DMS53 treated with DMSO at 0.1 percent for 48 hours (cell line): ENCODE results near the gene AEBP1.

Experiments
- DNase-seq: peaks from one replicate; lab custom pipeline; 2025; ENCODE audit not compliant: unreplicated experiment; lab: John Stamatoyannopoulos, UW

Gene AEBP1

DNA sequence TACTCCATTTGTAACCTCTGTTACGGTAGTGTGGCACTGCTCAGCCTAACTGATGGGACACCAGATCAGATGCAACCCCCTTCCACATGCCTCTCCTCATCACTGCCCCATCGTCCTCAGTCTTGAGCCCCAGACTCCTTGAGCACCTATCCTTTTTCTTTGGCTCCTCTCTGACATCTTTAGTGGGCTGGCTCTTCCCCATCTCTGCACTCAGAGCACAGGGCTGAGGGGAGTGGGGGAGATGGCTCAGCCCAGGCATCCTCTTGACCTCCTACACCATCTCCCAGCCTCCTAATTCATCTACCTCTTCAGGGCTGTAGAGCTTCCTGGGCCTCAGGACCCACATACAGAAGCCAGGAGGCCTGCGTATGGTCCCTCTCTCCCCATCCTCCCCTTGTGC is 20.3 kb upstream of the AEBP1 start:
- DNase-seq = no peak

GRCh38 chr7:44084701-44085100 is 19.4 kb upstream of the AEBP1 start:
- DNase-seq = no peak

DNA sequence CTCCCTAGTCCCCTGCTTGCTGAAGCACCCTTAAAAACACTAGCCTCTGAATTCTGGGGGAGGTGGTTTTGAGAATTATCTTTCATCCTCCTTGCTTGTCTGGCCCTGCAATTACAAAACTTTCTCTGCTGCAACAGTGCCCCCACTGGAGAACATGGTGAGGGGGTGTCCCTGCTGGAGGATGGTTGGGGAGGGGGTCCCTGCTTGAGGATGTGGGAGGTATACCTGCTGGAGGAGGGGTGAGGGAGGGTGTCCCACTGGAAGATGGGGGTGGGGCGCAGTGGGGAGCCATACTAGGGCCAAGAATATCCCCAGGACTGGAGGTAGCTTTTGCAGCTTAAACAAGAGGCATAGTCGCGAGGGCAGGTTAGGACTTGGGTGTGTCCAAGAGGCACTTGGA is 18.6 kb upstream of the AEBP1 start:
- DNase-seq = no peak

DNA sequence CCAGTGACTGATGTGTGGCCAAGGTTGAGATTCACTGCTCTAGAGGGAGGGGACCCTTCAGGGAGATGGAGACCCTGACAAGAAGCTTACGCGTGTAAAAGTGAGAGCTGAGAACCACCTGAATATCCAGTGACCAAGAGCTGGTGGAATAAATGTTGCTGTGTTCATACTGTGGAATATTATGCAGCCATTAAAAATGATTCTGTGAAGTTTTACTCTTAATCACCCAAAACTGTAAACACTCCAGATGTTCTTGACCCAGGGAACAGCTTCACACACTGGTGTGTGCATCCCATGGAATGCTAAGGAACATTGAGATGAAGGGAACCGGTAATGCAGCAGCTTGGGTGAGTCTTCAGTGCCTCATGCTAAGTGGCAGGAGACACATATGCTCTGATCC is 17.5 kb upstream of the AEBP1 start:
- DNase-seq = no peak

DNA sequence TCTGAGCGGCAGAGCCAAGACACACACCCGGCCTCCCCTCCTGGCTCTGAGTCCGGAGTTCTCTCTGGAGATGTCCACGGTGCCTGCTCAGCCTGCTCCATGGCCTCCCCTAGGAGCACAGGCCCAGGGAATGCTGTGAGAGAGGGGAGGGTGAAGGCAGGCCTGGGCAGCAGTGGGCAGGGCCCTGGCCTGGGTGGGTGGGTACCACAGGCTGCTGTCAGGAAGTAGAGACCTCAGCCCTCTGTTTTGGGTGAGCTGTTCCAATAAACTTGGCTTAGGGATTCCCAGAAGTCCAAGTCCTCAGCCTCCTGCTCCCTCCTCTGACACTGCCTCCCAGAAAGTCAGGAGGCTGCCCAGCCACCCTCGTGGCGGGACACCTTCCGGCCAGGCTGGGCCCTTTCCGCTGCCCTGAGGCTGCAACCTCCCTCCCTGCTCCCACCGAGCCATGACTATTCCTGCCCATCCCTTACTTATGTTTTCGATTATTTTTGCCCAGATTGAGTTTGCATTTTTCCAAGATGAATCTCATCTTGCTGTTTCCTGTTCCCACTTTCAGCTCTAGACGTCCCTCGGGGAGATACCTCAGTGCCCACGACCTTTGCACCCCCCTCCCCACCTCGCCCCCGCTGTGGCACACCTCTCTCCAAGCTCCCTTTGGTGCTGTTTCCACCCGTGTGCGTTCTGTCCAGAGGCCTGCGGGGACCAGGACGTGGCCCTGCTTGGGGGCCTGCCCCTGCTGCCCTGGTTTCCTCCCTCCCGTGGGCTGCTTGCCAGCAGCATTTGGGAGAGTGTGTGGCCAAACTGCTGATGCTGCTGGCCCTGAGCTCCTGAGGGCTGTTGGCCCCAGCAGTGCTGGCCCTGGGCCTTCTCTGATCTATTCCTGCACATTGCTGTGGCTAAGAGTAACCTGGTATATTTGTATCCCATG is 16.0 kb upstream of the AEBP1 start:
- DNase-seq = no peak

DNA sequence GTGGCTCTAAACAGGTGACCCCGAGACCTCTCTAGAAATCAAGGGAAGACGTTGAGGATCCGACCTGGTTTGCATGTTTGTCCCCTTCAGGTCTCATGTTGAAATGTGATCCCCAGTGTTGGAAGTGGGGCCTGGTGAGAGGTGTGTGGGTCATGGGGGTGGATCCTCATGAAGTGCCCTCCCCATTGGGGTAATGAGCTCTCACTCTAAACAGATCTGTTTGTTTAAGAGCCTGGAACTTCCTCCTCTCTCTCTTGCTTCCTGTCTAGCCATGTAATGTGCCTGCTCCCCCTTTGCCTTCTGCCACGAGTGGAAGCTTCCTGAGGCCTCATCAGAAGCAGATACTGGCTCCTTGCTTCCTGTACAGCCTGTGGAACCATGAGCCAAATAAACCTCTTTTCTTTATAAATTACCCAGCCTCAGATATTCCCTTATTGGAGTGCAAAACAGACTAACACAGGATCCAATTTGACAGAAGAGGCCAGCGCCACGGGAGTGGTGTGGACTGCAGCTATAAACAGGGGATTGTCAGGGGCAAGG is 11.0 kb upstream of the AEBP1 start:
- no peak for DNase-seq

GRCh38 chr7:44094365-44094764 is 9.8 kb upstream of the AEBP1 start:
- DNase-seq = no peak

- no peak for DNase-seq
Measured at GRCh38 chr7:44094883-44095592, 9.1 kb upstream of the AEBP1 start.

- no peak for DNase-seq
Measured at GRCh38 chr7:44095781-44096180, 8.4 kb upstream of the AEBP1 start.

- DNase-seq = no peak
Measured at GRCh38 chr7:44096326-44096881, 7.7 kb upstream of the AEBP1 start.

DNA sequence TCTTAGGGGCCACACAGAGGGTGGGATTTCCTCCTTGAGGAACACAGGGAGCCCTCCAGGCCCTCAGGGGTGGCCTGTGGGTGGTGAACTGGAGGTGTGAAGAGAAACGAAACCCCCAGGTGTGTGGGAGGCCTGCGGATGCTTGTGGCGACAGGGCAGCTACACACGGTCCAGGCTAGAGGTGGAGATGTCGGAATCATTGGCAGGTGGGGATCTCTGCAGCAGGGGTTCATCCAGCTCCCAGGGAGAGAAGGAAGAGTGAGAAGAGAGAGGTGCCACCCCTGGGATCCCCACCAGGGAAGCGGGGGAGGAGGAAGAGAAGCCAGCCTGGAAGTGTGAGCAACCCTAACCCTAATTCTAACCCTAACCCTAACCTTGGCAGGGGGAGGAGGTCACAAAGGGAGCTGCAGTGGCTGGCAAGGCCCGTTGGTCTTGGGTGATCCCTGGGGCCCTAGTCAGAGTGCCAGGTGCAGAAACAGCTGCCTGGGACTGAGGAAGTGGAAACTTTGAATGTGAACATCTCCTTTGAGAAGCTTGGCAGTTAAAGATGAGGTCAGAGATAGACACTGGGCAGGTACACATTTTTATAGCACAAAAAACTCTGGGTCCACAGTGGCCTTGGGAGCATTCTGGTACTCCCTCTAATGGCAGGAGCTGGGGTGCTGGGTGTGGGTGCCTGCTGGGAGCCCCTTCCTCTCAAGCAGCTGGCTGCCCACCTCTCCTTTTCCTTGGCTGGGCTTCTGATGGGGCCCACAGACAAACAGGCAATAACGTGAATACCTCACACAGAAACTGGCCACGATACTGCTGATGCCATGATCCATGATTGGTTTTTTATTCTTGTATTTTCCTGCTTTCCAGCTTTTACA is 6.8 kb upstream of the AEBP1 start:
- DNase-seq = no peak

DNA sequence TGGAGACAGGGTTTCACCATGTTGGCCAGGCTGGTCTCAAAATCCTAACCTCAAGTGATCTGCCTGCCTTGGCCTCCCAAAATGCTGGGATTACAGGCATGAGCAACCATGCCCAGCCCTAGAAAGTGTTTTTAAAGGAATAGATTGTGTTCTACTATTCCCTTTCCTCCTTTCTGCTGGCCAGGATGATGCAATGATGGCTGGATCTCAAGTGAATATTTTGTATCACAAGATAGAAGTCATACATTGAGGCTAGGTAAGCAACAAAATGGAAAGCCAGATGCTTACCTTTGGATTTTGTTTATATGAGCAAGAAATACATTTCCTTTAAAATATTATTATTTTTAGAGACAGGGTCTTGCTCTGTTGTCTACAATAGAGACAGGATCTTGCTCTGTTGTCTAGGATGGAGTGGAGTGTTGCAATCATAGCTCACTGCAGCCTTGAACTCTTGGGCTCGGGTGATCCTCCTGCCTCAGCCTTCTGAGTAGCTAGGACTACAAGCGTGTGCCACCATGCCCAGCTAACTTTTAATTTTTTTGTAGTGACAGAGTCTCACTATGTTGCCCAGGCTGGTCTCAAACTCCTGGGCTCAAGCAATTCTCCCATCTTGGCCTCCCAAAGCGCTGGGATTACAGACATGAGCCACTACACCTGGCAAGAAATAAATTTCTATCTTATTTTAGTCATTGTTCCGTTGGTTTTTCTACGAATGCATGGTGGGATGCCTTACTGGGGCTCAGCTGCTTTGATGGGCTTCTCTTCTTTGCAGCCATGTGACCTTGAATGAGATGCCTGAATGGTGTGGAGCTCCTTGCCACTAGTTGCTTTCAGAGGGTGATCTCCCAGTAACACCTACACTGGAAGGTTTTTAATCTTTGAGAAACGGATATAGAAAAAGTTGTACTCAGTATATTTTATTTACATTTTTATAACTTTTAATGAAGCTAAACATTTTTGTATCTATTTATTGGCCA is 5.8 kb upstream of the AEBP1 start:
- no peak for DNase-seq

DNA sequence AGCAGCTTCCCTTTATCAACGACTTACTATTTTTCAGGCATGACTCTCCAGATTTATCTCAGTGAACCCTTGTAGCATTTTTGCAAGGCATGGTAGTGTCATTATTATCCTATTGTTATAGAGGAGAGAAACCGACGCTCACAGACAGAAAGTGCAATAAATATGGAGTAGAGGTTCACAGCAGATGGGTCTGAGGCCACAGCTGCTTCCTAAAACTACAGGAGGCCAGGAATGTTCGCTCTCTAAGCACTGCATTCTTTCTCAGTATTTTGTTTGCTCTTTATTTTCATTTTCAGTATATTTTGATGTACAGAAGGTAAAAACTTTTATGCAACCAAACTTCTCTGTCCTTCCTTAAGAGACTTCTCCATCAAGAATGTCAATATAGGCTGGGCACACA is 4.5 kb upstream of the AEBP1 start:
- no peak for DNase-seq

- no peak for DNase-seq
Measured at GRCh38 chr7:44100458-44101302, 3.5 kb upstream of the AEBP1 start.

- no peak for DNase-seq
Measured at GRCh38 chr7:44101303-44101965, 2.7 kb upstream of the AEBP1 start.

DNA sequence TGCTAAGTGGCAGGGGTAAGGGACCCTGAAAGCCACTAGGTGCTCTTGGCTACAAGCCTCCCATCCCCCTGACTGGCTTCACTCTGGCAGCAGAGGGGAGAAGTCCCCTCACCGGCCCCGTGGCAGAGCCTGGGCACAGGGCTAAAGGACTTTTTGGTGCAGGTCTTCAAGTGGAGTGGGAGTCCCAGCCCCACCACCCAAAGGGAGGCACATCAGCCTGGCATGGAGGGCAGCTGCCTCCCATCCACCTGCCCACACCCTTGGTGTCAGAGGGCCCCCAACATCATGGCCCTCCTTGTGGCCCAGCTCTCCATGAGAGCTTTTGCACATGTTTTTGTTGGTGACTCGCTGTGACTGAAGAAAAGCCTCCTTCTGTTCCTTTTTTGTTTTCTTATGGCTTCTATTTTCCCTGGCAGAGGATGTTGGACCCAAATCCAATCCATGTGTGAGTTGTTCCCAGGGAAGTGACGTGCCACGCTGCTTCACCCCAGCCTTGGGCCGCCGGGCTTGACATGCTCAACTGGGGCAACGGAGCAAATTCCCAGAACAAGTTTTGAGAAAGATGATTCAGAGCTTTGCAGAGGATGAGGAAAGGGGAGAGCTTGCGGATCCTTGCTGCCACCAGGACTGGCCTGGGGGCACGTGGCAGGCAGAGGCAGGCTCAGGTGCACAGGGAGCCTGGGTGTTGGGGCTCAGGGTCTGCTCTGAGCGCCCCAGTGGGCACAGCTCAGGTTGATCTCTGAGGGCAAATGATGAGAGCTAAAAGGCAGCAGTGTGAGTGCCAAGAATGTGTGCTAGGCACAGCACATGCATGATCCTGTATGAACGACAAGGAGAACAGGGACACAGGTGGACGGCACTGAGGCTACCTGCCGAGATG is 1.9 kb upstream of the AEBP1 start:
- DNase-seq = no peak

GRCh38 chr7:44102846-44103565 is 1.1 kb upstream of the AEBP1 start:
- DNase-seq = no peak
